ENCODE measurements around the gene WWC2.

WWC2 gene

DNA sequence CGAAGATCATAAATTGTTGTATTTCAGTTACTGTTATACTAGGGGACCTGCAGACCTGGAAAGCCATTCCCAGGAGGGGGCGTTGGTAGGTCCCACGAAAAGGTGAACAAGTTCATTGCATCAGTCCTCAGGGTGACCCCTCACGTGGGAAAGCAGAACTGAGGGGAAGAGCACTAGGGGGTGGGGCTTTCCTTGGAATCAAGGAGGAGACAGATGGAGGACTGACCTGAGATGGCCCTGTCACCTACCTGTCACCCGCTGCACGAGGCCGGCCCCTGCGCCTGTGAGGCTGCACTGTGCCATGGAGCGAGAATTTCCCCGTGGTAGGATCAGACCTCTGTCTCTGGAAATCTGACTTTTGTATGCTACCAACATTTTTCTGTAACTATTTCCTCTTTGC, 265.0 kb downstream of the WWC2 start:
- peak overlapping the region; percentile 27; the same call in 1 of the 2 replicates for H3K9ac ChIP-seq (ENCODE audit: low read length)
- no peak overlapping the region for H3K4me3 ChIP-seq (ENCODE audit: low read length)
- no peaks in the 10 kb centered on the region for H4K20me1 ChIP-seq (ENCODE audit: insufficient read depth, low read length)
- H3K27ac ChIP-seq (ENCODE audit: low read length), result no peak overlapping the region
- H3K9me3 ChIP-seq (ENCODE audit: insufficient read depth, low read length), result no peaks in the 10 kb centered on the region
- TF ChIP-seq EZH2phosphoT487 (IDR thresholded peaks at IDR 0.05; ENCODE audit: low read depth), result no peak
- TF ChIP-seq, protein P1, sequence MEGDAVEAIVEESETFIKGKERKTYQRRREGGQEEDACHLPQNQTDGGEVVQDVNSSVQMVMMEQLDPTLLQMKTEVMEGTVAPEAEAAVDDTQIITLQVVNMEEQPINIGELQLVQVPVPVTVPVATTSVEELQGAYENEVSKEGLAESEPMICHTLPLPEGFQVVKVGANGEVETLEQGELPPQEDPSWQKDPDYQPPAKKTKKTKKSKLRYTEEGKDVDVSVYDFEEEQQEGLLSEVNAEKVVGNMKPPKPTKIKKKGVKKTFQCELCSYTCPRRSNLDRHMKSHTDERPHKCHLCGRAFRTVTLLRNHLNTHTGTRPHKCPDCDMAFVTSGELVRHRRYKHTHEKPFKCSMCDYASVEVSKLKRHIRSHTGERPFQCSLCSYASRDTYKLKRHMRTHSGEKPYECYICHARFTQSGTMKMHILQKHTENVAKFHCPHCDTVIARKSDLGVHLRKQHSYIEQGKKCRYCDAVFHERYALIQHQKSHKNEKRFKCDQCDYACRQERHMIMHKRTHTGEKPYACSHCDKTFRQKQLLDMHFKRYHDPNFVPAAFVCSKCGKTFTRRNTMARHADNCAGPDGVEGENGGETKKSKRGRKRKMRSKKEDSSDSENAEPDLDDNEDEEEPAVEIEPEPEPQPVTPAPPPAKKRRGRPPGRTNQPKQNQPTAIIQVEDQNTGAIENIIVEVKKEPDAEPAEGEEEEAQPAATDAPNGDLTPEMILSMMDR (IDR thresholded peaks at IDR 0.05; ENCODE audit: low read depth, low read length), result no peak
- peak overlapping the region; percentile 37 for H3K4me2 ChIP-seq (ENCODE audit: low read length)
- peak overlapping the region; percentile 90 for H2AFZ ChIP-seq (ENCODE audit: low read depth, low read length)
- H3K79me2 ChIP-seq (ENCODE audit: low read length), result no peaks in the 10 kb centered on the region
- H3K36me3 ChIP-seq (replicated peaks; ENCODE audit: low read depth, low read length), result no peaks in the 10 kb centered on the region
- no peaks in the 10 kb centered on the region for H3K27me3 ChIP-seq (ENCODE audit: low read depth, low read length)
- peaks cover 23% of the 10 kb centered on the region for H3K4me1 ChIP-seq (ENCODE audit: low read length)

DNA sequence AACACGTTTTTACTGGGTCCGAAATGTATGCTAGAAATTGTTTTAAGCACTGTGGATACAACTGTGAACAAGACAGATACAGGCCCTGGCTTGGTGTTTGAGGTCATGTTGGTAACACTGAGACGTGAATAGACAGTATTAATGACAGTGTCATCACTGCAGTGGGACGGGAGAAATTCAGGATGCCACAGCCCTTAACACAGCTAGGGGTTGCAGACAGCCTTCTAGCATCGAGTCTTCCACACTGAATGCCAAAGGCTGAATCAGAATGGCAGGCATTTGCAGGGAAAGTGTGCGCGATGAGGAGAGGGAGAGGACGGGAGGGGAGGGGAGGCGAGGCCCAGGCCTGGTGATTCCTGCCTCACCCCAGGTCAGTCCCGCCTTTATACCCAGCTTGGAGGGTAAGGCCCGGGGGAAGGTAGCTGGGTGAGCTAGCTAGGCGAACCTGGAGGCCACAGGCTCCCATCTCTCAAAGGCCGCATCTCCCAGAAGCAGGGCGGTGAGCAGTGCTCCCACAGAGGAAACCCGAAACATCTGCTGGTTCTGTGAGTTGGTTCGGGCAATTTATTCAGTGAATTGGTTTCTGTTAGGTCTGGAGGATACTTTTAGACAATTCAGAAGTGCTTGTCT, 267.3 kb downstream of the WWC2 start:
- H3K27me3 ChIP-seq (ENCODE audit: low read depth, low read length), result no peaks in the 10 kb centered on the region
- no peaks in the 10 kb centered on the region for H4K20me1 ChIP-seq (ENCODE audit: insufficient read depth, low read length)
- no peak for TF ChIP-seq EZH2phosphoT487 (IDR thresholded peaks at IDR 0.05; ENCODE audit: low read depth)
- TF ChIP-seq, protein P1 (IDR thresholded peaks at IDR 0.05; ENCODE audit: low read depth, low read length), result no peak
- no peak overlapping the region for H2AFZ ChIP-seq (ENCODE audit: low read depth, low read length)
- H3K27ac ChIP-seq (ENCODE audit: low read length), result no peak overlapping the region
- H3K79me2 ChIP-seq (ENCODE audit: low read length), result no peaks in the 10 kb centered on the region
- H3K9me3 ChIP-seq (ENCODE audit: insufficient read depth, low read length), result 0 out of 2 replicates have a peak, but pooled peaks cover 4% of the 10 kb centered on the region
- no peak overlapping the region for H3K4me3 ChIP-seq (ENCODE audit: low read length)
- peaks cover 28% of the 10 kb centered on the region for H3K4me1 ChIP-seq (ENCODE audit: low read length)
- no peak overlapping the region for H3K4me2 ChIP-seq (ENCODE audit: low read length)
- no peaks in the 10 kb centered on the region for H3K36me3 ChIP-seq (replicated peaks; ENCODE audit: low read depth, low read length)
- H3K9ac ChIP-seq (ENCODE audit: low read length), result no peak overlapping the region

DNA sequence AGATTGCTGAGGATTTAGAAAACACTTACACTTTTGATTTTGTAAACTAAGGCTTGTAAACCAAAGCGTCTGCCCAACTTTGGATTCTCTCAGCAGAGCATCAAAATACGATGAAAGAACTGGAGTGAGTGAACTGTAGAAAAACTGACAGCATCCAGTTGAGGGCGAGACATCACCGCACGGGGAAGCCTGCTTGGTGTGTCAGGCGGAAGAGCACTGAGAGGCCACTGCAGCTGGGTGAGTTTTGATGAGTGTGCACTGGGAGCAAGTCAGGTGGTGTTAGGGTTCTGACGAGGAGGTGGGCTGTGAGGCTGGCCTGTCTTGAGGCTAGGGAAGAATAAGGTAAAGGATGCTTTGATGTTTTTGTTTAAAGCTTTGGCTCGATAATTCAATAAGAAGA, 270.0 kb downstream of the WWC2 start:
- TF ChIP-seq, protein P1 (IDR thresholded peaks at IDR 0.05; ENCODE audit: low read depth, low read length), result no peak
- no peak for TF ChIP-seq EZH2phosphoT487 (IDR thresholded peaks at IDR 0.05; ENCODE audit: low read depth)
- Histone ChIP-seq H3K9me3 (ENCODE audit: insufficient read depth, low read length) (0 out of 2 replicates have a peak, but pooled peaks cover 4% of the 10 kb centered on the region), H4K20me1 (ENCODE audit: insufficient read depth, low read length) (no peaks in the 10 kb centered on the region), H3K27me3 (ENCODE audit: low read depth, low read length) (no peaks in the 10 kb centered on the region), H3K4me1 (ENCODE audit: low read length) (peaks cover 23% of the 10 kb centered on the region), H3K4me2 (ENCODE audit: low read length) (peak overlapping the region; percentile 92), H3K4me3 (ENCODE audit: low read length) (peak overlapping the region; percentile 73), H3K9ac (ENCODE audit: low read length) (peak overlapping the region; percentile 14; the same call in 1 of the 2 replicates), H3K79me2 (ENCODE audit: low read length) (no peaks in the 10 kb centered on the region), H3K27ac (ENCODE audit: low read length) (no peak overlapping the region), H3K36me3 (replicated peaks; ENCODE audit: low read depth, low read length) (no peaks in the 10 kb centered on the region), H2AFZ (ENCODE audit: low read depth, low read length) (peak overlapping the region; percentile 92)
